Astrocyte (in vitro differentiated cells and primary cell): ENCODE measurements around the gene KLHL30. TPM values are rescaled to one million over a fixed set of nuclear protein-coding genes. Genes with fewer than 3 reads are reported as not detected.

Source experiments
- DNase-seq: peaks from one replicate; pipeline ENCODE4 v3.0.0-alpha.2; 2010; ENCODE audit warnings: low read depth
- FAIRE-seq: peaks from 2 replicates; lab custom pipeline; 2011; peaks lifted over from hg19 to GRCh38; lab: Jason Lieb, UNC
- H2AFZ ChIP-seq: 2 replicates; pipeline ENCODE4 v1.6.0; 2012; ENCODE audit warnings: low read depth, low read length, inconsistent platforms
- H3K27ac ChIP-seq: 2 replicates; pipeline ENCODE4 v1.5.1; 2011; ENCODE audit warnings: low read depth, low read length, inconsistent platforms
- H3K27me3 ChIP-seq: 2 replicates; pipeline ENCODE4 v1.6.0; 2011; ENCODE audit warnings: low read length, inconsistent platforms; ENCODE audit not compliant: insufficient read depth
- H3K36me3 ChIP-seq: 2 replicates; pipeline ENCODE4 v1.5.1; 2011; ENCODE audit warnings: low read length, inconsistent platforms; ENCODE audit not compliant: insufficient read depth
- H3K4me1 ChIP-seq: 2 replicates; pipeline ENCODE4 v1.5.1; 2011; ENCODE audit warnings: low read length, inconsistent platforms; ENCODE audit not compliant: insufficient read depth
- H3K4me2 ChIP-seq: 2 replicates; pipeline ENCODE4 v1.6.0; 2012; ENCODE audit warnings: low read length, inconsistent platforms
- H3K4me3 ChIP-seq: 2 replicates; pipeline ENCODE4 v1.5.1; 2011; ENCODE audit warnings: low read depth, mild to moderate bottlenecking, low read length, inconsistent platforms; ENCODE audit not compliant: insufficient read depth
- H3K79me2 ChIP-seq: 2 replicates; pipeline ENCODE4 v1.6.0; 2012; ENCODE audit warnings: mild to moderate bottlenecking, low read length, inconsistent platforms; ENCODE audit not compliant: insufficient read depth
- H3K9ac ChIP-seq: 2 replicates; pipeline ENCODE4 v1.6.0; 2012; ENCODE audit warnings: mild to moderate bottlenecking, low read length, inconsistent platforms
- H3K9me3 ChIP-seq: 2 replicates; pipeline ENCODE4 v1.5.1; 2012; ENCODE audit warnings: low read depth, mild to moderate bottlenecking, low read length, inconsistent platforms; ENCODE audit not compliant: insufficient read depth
- H4K20me1 ChIP-seq: 2 replicates; pipeline ENCODE4 v1.6.0; 2012; ENCODE audit warnings: low read length, inconsistent platforms; ENCODE audit not compliant: insufficient read depth
- H3K27ac Mint-ChIP-seq: one replicate; pipeline ENCODE4 v1.8.0; 2021; ENCODE audit warnings: mild to moderate bottlenecking, mixed read lengths; ENCODE audit not compliant: unreplicated experiment
- H3K27me3 Mint-ChIP-seq: one replicate; pipeline ENCODE4 v1.8.0; 2021; ENCODE audit warnings: low read depth, mixed read lengths; ENCODE audit not compliant: unreplicated experiment
- H3K36me3 Mint-ChIP-seq: one replicate; pipeline ENCODE4 v1.8.0; 2021; ENCODE audit warnings: low read depth, mixed read lengths; ENCODE audit not compliant: unreplicated experiment
- H3K4me1 Mint-ChIP-seq: one replicate; pipeline ENCODE4 v1.8.0; 2021; ENCODE audit warnings: low read depth, mixed read lengths; ENCODE audit not compliant: unreplicated experiment
- H3K4me3 Mint-ChIP-seq: one replicate; pipeline ENCODE4 v1.8.0; 2021; ENCODE audit warnings: mild to moderate bottlenecking, moderate library complexity, mixed read lengths; ENCODE audit not compliant: unreplicated experiment
- H3K9me3 Mint-ChIP-seq: one replicate; pipeline ENCODE4 v1.8.0; 2021; ENCODE audit warnings: mild to moderate bottlenecking, mixed read lengths; ENCODE audit not compliant: unreplicated experiment
- EZH2 ChIP-seq: IDR thresholded peaks from 2 replicates; pipeline ENCODE4 v1.6.1; 2012; ENCODE audit warnings: mild to moderate bottlenecking, low read length, inconsistent platforms; ENCODE audit not compliant: insufficient read depth
- total RNA-seq: library from RNA; stranded (reverse); gene quantifications from 2 replicates; pipeline ENCODE4 v1.2.1, GENCODE V29; 2021
- TF ChIP-seq, protein P1 (sequence below): IDR thresholded peaks from 2 replicates; pipeline ENCODE4 v1.5.1; 2011; ENCODE audit warnings: low read depth, mild to moderate bottlenecking, inconsistent platforms, low read length, moderate library complexity; ENCODE audit not compliant: insufficient read depth

The KLHL30 gene
- total RNA-seq, 1 donor from 2014 or later = 0.59 TPM

DNA sequence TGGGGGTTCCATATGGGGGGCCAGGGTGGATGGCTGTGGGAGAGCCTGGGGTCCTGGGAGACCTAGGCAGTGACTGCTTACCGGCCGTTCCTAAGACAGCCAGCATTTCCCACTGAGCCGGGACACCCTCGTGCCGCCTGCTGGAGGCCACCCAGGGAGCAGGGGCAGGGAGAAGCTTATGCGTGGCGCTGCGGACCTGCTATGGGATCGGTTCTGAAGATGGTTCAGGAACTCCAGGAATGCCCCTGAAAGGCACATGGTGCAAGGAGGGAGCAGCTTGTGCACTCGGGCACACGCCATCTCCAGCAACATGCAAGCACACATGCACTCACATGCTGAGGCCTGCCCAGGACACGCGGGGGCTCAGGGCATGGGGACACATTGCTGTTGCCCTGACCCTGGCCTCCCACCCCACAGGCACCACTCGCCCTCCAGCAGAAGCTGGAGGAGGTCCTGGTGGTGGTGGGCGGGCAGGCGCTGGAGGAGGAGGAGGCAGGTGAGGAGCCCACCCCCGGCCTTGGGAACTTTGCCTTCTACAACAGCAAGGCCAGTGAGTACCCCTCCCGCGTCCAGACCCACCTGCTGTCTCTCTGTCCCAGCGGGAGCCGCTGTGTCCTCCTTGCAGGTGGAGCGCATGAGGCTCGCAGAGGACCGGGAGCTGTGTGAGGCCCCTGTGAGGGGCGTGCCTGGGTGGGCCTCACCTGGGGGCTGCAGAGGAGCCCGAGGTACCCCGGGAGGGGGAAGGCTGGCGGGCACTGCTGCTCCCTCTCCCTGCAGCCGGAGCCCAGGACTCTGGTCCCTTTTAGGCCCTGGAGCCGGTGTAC, 4.1 kb downstream of the KLHL30 start:
- H3K27ac Mint-ChIP-seq = no peak overlapping the region

DNA sequence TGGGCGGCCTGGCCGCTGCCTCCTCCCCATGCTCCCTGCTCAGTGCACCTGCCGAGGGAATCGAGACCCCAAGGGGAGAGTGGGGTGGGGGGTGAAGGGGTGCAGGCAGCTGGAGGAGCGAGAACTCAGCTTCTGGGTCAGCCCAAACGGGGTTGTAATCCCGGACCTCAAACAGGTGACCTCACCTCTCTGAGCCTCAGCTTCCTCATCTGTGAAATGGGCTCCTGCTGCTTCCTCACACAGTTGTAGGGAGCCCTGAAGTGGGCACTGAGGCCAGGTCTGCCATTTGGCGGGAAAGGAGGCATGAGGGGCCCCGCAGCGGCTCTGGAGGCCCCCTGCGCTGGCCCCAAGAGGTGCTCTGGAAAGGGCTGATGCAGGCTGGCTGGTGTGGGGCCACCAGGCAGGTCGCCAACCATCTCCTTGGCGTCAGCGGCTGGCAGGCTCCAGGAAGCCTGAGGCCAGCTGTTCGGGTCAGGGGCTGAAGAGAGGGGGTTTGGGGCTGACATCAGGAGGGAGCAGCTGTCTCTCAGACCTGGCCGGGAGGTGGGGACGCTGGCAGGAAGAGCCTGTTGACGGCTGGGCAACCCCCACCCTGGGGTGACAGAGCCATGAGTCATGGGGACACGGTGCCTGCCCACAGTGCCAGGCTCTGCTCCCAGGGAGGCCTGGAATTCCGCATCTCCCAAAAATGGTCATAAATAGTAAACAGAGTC, 4.9 kb downstream of the KLHL30 start:
- Histone ChIP-seq H3K4me2 (peak overlapping the region; percentile 19), H3K4me3 (no peak overlapping the region), H3K27me3 (no peaks in the 10 kb centered on the region), H3K4me1 (peaks cover 5% of the 10 kb centered on the region), H3K36me3 (no peaks in the 10 kb centered on the region), H3K27ac (no peak overlapping the region), H3K9me3 (no peaks in the 10 kb centered on the region), H3K79me2 (no peaks in the 10 kb centered on the region), H2AFZ (no peak overlapping the region), H3K9ac (no peak overlapping the region), H4K20me1 (no peaks in the 10 kb centered on the region)
- Mint-ChIP-seq H3K4me1 (peaks cover 14% of the 10 kb centered on the region), H3K4me3 (peak overlapping the region; percentile 54), H3K36me3 (peaks cover 2% of the 10 kb centered on the region), H3K27ac (no peak overlapping the region), H3K9me3 (no peaks in the 10 kb centered on the region), H3K27me3 (peaks cover 2% of the 10 kb centered on the region)
- TF ChIP-seq EZH2 = no peak
- TF ChIP-seq, protein P1, sequence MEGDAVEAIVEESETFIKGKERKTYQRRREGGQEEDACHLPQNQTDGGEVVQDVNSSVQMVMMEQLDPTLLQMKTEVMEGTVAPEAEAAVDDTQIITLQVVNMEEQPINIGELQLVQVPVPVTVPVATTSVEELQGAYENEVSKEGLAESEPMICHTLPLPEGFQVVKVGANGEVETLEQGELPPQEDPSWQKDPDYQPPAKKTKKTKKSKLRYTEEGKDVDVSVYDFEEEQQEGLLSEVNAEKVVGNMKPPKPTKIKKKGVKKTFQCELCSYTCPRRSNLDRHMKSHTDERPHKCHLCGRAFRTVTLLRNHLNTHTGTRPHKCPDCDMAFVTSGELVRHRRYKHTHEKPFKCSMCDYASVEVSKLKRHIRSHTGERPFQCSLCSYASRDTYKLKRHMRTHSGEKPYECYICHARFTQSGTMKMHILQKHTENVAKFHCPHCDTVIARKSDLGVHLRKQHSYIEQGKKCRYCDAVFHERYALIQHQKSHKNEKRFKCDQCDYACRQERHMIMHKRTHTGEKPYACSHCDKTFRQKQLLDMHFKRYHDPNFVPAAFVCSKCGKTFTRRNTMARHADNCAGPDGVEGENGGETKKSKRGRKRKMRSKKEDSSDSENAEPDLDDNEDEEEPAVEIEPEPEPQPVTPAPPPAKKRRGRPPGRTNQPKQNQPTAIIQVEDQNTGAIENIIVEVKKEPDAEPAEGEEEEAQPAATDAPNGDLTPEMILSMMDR = no peak
- no peak for DNase-seq
- peak; percentile 58 for FAIRE-seq

More for the DNA sequence above, 4.1 kb downstream of the KLHL30 start:
- peaks cover 14% of the 10 kb centered on the region for H3K4me1 Mint-ChIP-seq
- TF ChIP-seq, protein P1 = no peak
- no peak for TF ChIP-seq EZH2
- Histone ChIP-seq H3K4me2 (no peak overlapping the region), H3K9me3 (no peaks in the 10 kb centered on the region), H3K27ac (no peak overlapping the region), H3K4me1 (peaks cover 5% of the 10 kb centered on the region), H4K20me1 (no peaks in the 10 kb centered on the region), H3K36me3 (no peaks in the 10 kb centered on the region), H3K4me3 (no peak overlapping the region), H2AFZ (no peak overlapping the region), H3K79me2 (no peaks in the 10 kb centered on the region), H3K9ac (no peak overlapping the region), H3K27me3 (no peaks in the 10 kb centered on the region)
- peaks cover 2% of the 10 kb centered on the region for H3K36me3 Mint-ChIP-seq
- peaks cover 4% of the 10 kb centered on the region for H3K27me3 Mint-ChIP-seq
- no peak overlapping the region for H3K4me3 Mint-ChIP-seq
- FAIRE-seq (no peak), DNase-seq (no peak)
- no peaks in the 10 kb centered on the region for H3K9me3 Mint-ChIP-seq
